Mesothelial cell of epicardium (in vitro differentiated cells): Measurements from ENCODE around the gene GALNT13. TPM values are rescaled to one million over a fixed set of nuclear protein-coding genes. Genes with fewer than 3 reads are reported as not detected.
"Not testable (repeated sequence)": the region's sequence is repeated elsewhere in the genome, so short reads cannot be mapped to it uniquely, and the experiment has no call there.

Experiments used
- DNase-seq, 2 experiments: peaks; one replicate each; pipeline ENCODE4 v3.0.0; 2021; ENCODE audit warnings: low spot score in 2 of 2; ENCODE audit not compliant: unreplicated experiment in 2 of 2
- H3K27ac Mint-ChIP-seq: 2 replicates; pipeline ENCODE4 v1.8.0; 2021; ENCODE audit warnings: mixed read lengths
- H3K27me3 Mint-ChIP-seq: 2 replicates; pipeline ENCODE4 v1.8.0; 2021; ENCODE audit warnings: low read depth, mixed read lengths
- H3K36me3 Mint-ChIP-seq: 2 replicates; pipeline ENCODE4 v1.8.0; 2021; ENCODE audit warnings: mixed read lengths
- H3K4me1 Mint-ChIP-seq: 2 replicates; pipeline ENCODE4 v1.8.0; 2021; ENCODE audit warnings: mixed read lengths
- H3K4me3 Mint-ChIP-seq: 2 replicates; pipeline ENCODE4 v1.8.0; 2021; ENCODE audit warnings: mild to moderate bottlenecking, moderate library complexity, mixed read lengths
- H3K9me3 Mint-ChIP-seq: 2 replicates; pipeline ENCODE4 v1.8.0; 2021; ENCODE audit warnings: mixed read lengths
- CTCF ChIP-seq: fragments of 200-600 bp; sonication (generic); IDR thresholded peaks from one replicate; pipeline ENCODE4 v1.5.0; 2021; ENCODE audit warnings: antibody characterized with exemption; ENCODE audit not compliant: unreplicated experiment
- total RNA-seq: library from RNA; stranded (reverse); gene quantifications from 3 replicates; pipeline ENCODE4 v1.2.1, GENCODE V29; 2021

Gene GALNT13
- total RNA-seq, 1 donor from 2014 or later, result 15.8 TPM

DNA sequence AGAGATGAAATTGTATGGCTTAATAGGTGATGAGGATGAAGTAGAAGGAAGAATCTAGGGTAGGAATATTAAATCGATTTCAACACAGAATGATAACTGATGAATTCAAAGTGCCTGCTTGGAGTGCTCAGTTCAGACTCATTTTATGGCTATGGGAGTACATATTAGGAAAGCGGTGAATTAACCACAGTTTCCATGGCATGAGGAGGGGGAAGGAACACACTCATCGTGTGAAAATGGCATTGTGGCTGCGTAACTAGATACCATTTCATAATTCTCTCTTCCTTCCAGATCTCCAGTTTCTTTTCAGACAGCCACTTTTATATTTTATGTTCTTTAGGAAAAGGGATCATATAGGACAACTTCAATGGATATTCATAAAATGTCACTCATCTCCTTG, 594.5 kb downstream of the GALNT13 start:
- no peaks in the 10 kb centered on the region for H3K9me3 Mint-ChIP-seq
- H3K36me3 Mint-ChIP-seq, result no peaks in the 10 kb centered on the region
- no peak for DNase-seq
- H3K27ac Mint-ChIP-seq, result no peak overlapping the region
- H3K4me1 Mint-ChIP-seq, result no peaks in the 10 kb centered on the region
- no peak for TF ChIP-seq CTCF
- no peak overlapping the region for H3K4me3 Mint-ChIP-seq
- H3K27me3 Mint-ChIP-seq, result no peaks in the 10 kb centered on the region

GRCh38 chr2:154470376-154470775, 598.7 kb downstream of the GALNT13 start:
- DNase-seq, result no peak
- Mint-ChIP-seq H3K27ac (no peak overlapping the region), H3K4me1 (no peaks in the 10 kb centered on the region), H3K36me3 (no peaks in the 10 kb centered on the region), H3K9me3 (peaks cover 9% of the 10 kb centered on the region), H3K4me3 (no peak overlapping the region), H3K27me3 (no peaks in the 10 kb centered on the region)
- no peak for TF ChIP-seq CTCF

- not testable (repeated sequence) for H3K36me3 Mint-ChIP-seq, DNase-seq, H3K9me3 Mint-ChIP-seq, H3K4me1 Mint-ChIP-seq, H3K27me3 Mint-ChIP-seq, H3K27ac Mint-ChIP-seq, H3K4me3 Mint-ChIP-seq
Measured at GRCh38 chr2:154471492-154471891, 599.8 kb downstream of the GALNT13 start.

- no peak for TF ChIP-seq CTCF
- Mint-ChIP-seq H3K9me3 (peaks cover 9% of the 10 kb centered on the region), H3K4me3 (no peak overlapping the region), H3K4me1 (no peaks in the 10 kb centered on the region), H3K27ac (no peak overlapping the region), H3K27me3 (no peaks in the 10 kb centered on the region), H3K36me3 (no peaks in the 10 kb centered on the region)
- no peak for DNase-seq
Measured at GRCh38 chr2:154477319-154477718, 605.6 kb downstream of the GALNT13 start.

- Mint-ChIP-seq H3K27me3 (no peaks in the 10 kb centered on the region), H3K36me3 (no peaks in the 10 kb centered on the region), H3K9me3 (no peaks in the 10 kb centered on the region), H3K4me3 (no peak overlapping the region), H3K27ac (no peak overlapping the region), H3K4me1 (no peaks in the 10 kb centered on the region)
- no peak for DNase-seq
- no peak for TF ChIP-seq CTCF
Measured at GRCh38 chr2:154480521-154480920, 608.8 kb downstream of the GALNT13 start.

DNA sequence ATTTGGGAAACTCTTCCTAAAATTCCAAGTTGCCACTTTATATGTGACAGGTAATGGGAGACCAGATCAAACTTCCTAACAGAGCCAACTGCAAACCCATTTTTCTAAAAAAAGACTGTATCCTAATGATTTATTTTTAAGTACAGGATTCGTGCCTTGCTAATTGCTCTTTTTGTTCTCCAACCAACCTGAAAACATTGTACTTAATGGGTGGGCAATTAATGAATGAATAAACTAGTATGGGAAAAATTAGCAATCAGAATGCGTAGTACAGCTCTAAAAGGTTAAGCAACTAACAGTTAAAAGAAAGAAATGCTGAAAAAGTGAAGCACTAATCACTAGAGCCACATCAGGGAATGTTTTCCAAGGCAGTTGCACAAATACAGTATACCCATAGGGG, 609.6 kb downstream of the GALNT13 start:
- DNase-seq, result no peak
- H3K27me3 Mint-ChIP-seq, result no peaks in the 10 kb centered on the region
- no peak for TF ChIP-seq CTCF
- no peaks in the 10 kb centered on the region for H3K9me3 Mint-ChIP-seq
- no peaks in the 10 kb centered on the region for H3K36me3 Mint-ChIP-seq
- no peak overlapping the region for H3K27ac Mint-ChIP-seq
- H3K4me3 Mint-ChIP-seq, result no peak overlapping the region
- no peaks in the 10 kb centered on the region for H3K4me1 Mint-ChIP-seq
